ENCODE measurements around the gene TXLNG.

TXLNG gene

GRCh38 chrX:16882702-16883486 is 96.6 kb downstream of the TXLNG start:
- peak; percentile 76 for DNase-seq

GRCh38 chrX:16883487-16883804 is 97.2 kb downstream of the TXLNG start:
- no peak for DNase-seq

- no peak for DNase-seq
These were observed 99.4 kb downstream of the TXLNG start for GRCh38 chrX:16885628-16886027.

GRCh38 chrX:16892504-16893362 is 106.5 kb downstream of the TXLNG start:
- peak; percentile 37 for DNase-seq
